Panc1 (cell line): ENCODE measurements around the gene C22orf42. TPM values are rescaled to one million over a fixed set of nuclear protein-coding genes. Genes with fewer than 3 reads are reported as not detected.

Experiments
- ATAC-seq: fragments of 200-7000 bp; cut with Tn5 transposase; 2 replicates; pipeline ENCODE4 v1.9.1; 2020; ENCODE audit warnings: mild to moderate bottlenecking, moderate library complexity
- BruUV-seq: library from RNA; stranded (reverse); fragments of 400-500 nt; replicated peaks from 2 replicates; lab custom pipeline; 2021; lab: Mats Ljungman, UMichigan
- CTCF ChIA-PET: fragments of 300-600 bp; sonication (Branson Sonifier 250); formaldehyde crosslinking; loops from one replicate; lab custom pipeline; 2022; ENCODE audit warnings: antibody characterized with exemption; lab: Charles Lee
- POLR2A ChIA-PET: fragments of 300-600 bp; sonication (Branson Sonifier 250); formaldehyde crosslinking; loops from one replicate; lab custom pipeline; 2022; ENCODE audit warnings: antibody characterized with exemption; lab: Charles Lee
- DNase-seq: peaks from one replicate; pipeline ENCODE4 v3.0.0-alpha.2; 2010; ENCODE audit warnings: low read depth, low spot score
- H3K27ac ChIP-seq: 2 replicates; pipeline ENCODE4 v1.5.1; 2011; ENCODE audit warnings: mild to moderate bottlenecking, low read length, inconsistent platforms
- H3K27me3 ChIP-seq: fragments of 200-500 bp; sonication (Bioruptor generic); 2 replicates; pipeline ENCODE4 v1.6.0; 2014; ENCODE audit warnings: low read length, inconsistent platforms; ENCODE audit not compliant: control insufficient read depth, insufficient read depth
- H3K36me3 ChIP-seq: fragments of 200-500 bp; sonication (Bioruptor generic); 2 replicates; pipeline ENCODE4 v1.5.1; 2014; ENCODE audit warnings: inconsistent platforms, mild to moderate bottlenecking, low read length, moderate library complexity; ENCODE audit not compliant: control insufficient read depth, insufficient read depth
- H3K4me1 ChIP-seq: 2 replicates; pipeline ENCODE4 v1.5.1; 2011; ENCODE audit warnings: inconsistent platforms, mild to moderate bottlenecking, low read length, moderate library complexity; ENCODE audit not compliant: control insufficient read depth, insufficient read depth
- H3K4me3 ChIP-seq, 2 experiments: 2 replicates each; pipeline ENCODE4 v1.5.1; 2011 to 2012; ENCODE audit warnings: low read depth in 2 of 2, low read length in 2 of 2, mild to moderate bottlenecking in 2 of 2, inconsistent platforms in 1 of 2, moderate library complexity in 1 of 2
- H3K9me3 ChIP-seq: fragments of 200-500 bp; sonication (Bioruptor generic); 2 replicates; pipeline ENCODE4 v1.5.1; 2014; ENCODE audit warnings: low read depth, mild to moderate bottlenecking, inconsistent platforms, low read length, moderate library complexity; ENCODE audit not compliant: control insufficient read depth, insufficient read depth
- POLR2AphosphoS5 ChIP-seq: IDR thresholded peaks from 2 replicates; pipeline ENCODE4 v1.6.1; 2012; ENCODE audit warnings: mild to moderate bottlenecking, low read depth, low read length, moderate library complexity
- SIN3A ChIP-seq: IDR thresholded peaks from 2 replicates; pipeline ENCODE4 v1.6.1; 2012; ENCODE audit warnings: low read depth, mild to moderate bottlenecking, low read length, moderate library complexity, borderline replicate concordance; ENCODE audit not compliant: insufficient read depth
- TCF7L2 ChIP-seq: IDR thresholded peaks from 2 replicates; pipeline ENCODE4 v1.6.1; 2011; ENCODE audit warnings: mild to moderate bottlenecking, low read depth, low read length, inconsistent platforms
- in situ Hi-C: cut with HindIII; loops from 2 replicates; pipeline ENCODE4 v1.10.0; 2016; ENCODE audit warnings: low sequenced_read_pairs, low pct_unique_long_range_greater_than_20kb
- intact Hi-C: fragments of 100-400 bp; cut with micrococcal nuclease; formaldehyde crosslinking; loops from one replicate; pipeline ENCODE4 v1.10.0; 2022; ENCODE audit not compliant: unreplicated experiment
- total RNA-seq: library from RNA; stranded (reverse); gene quantifications from one replicate; pipeline ENCODE4 v1.2.1, GENCODE V29; 2021; ENCODE audit not compliant: unreplicated experiment
- TF ChIP-seq, protein P1 (sequence below): fragments of 450-650 bp; IDR thresholded peaks from 2 replicates; pipeline ENCODE4 v1.5.1; 2017; ENCODE audit warnings: mild to moderate bottlenecking
- TF ChIP-seq, protein P2 (sequence below), 2 experiments: IDR thresholded peaks; 2 replicates each; pipeline ENCODE4 v1.6.1; 2011 to 2012; ENCODE audit warnings: low read depth in 2 of 2, control low read depth in 1 of 2, low read length in 1 of 2, mild to moderate bottlenecking in 1 of 2, moderate library complexity in 1 of 2; ENCODE audit not compliant: insufficient read depth in 1 of 2

C22orf42 gene
- total RNA-seq, 1 experiment from 2014 or later = not detected

DNA sequence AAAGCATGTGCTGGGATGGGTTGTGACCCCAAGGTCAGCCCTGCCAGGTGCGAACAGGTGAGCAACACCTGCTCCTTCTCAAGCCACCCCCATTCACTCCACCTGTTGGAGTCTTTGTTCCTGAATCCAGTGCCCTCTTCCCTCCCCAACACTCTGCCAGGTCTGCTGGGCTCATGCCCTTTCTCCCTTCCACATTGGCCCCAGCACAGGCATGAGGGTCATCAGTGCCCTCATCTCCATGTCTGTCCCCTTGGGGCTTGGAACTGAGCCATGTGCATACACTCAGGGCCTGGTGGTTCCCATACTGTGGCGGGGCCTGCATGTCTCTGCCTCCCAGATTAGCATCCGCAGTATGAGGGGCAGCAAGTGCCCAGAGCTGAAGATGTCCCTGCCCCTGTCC lies 26.7 kb upstream of the C22orf42 start:
- no peak for TF ChIP-seq SIN3A
- no peak for TF ChIP-seq POLR2AphosphoS5
- TF ChIP-seq TCF7L2 = no peak
- TF ChIP-seq, protein P1, sequence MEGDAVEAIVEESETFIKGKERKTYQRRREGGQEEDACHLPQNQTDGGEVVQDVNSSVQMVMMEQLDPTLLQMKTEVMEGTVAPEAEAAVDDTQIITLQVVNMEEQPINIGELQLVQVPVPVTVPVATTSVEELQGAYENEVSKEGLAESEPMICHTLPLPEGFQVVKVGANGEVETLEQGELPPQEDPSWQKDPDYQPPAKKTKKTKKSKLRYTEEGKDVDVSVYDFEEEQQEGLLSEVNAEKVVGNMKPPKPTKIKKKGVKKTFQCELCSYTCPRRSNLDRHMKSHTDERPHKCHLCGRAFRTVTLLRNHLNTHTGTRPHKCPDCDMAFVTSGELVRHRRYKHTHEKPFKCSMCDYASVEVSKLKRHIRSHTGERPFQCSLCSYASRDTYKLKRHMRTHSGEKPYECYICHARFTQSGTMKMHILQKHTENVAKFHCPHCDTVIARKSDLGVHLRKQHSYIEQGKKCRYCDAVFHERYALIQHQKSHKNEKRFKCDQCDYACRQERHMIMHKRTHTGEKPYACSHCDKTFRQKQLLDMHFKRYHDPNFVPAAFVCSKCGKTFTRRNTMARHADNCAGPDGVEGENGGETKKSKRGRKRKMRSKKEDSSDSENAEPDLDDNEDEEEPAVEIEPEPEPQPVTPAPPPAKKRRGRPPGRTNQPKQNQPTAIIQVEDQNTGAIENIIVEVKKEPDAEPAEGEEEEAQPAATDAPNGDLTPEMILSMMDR = no peak
- TF ChIP-seq, protein P2, sequence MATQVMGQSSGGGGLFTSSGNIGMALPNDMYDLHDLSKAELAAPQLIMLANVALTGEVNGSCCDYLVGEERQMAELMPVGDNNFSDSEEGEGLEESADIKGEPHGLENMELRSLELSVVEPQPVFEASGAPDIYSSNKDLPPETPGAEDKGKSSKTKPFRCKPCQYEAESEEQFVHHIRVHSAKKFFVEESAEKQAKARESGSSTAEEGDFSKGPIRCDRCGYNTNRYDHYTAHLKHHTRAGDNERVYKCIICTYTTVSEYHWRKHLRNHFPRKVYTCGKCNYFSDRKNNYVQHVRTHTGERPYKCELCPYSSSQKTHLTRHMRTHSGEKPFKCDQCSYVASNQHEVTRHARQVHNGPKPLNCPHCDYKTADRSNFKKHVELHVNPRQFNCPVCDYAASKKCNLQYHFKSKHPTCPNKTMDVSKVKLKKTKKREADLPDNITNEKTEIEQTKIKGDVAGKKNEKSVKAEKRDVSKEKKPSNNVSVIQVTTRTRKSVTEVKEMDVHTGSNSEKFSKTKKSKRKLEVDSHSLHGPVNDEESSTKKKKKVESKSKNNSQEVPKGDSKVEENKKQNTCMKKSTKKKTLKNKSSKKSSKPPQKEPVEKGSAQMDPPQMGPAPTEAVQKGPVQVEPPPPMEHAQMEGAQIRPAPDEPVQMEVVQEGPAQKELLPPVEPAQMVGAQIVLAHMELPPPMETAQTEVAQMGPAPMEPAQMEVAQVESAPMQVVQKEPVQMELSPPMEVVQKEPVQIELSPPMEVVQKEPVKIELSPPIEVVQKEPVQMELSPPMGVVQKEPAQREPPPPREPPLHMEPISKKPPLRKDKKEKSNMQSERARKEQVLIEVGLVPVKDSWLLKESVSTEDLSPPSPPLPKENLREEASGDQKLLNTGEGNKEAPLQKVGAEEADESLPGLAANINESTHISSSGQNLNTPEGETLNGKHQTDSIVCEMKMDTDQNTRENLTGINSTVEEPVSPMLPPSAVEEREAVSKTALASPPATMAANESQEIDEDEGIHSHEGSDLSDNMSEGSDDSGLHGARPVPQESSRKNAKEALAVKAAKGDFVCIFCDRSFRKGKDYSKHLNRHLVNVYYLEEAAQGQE (IDR thresholded peaks at IDR 0.05; ENCODE audit: insufficient read depth in 1 of 2, low read depth in 2 of 2, low read length in 1 of 2) = no peak
- in situ Hi-C loops = no loop called here
- H3K9me3 ChIP-seq = no peaks in the 10 kb centered on the region
- no peaks in the 10 kb centered on the region for H3K27me3 ChIP-seq
- intact Hi-C loops = no loop called here
- H3K4me3 ChIP-seq = no peak overlapping the region
- H3K36me3 ChIP-seq = no peaks in the 10 kb centered on the region
- DNase-seq = no peak
- ChIA-PET POLR2A (no interaction called here), CTCF (no interaction called here)
- ATAC-seq = no peak; the same call in 1 of the 2 replicates
- H3K4me1 ChIP-seq = no peaks in the 10 kb centered on the region
- no TSS peak for BruUV-seq
- no peak overlapping the region for H3K27ac ChIP-seq

DNA sequence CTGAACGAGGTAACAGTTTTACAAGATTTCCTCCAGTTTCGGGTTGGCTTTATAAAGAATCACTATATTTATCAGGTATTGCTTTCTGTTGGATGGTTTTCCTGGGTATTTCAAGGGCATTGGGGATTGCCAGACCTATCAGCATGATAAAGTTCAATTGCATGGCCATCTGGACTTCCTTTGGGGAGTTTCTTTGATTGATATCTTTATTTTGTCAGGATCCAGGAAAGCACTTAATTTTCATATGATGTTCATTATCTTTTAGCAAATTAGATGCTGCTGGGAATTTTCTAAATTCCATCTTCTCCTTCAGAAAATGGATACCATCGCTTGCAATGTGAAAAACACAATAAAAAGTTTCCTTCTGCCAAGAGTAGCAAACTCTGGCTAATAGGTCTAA lies 24.5 kb upstream of the C22orf42 start:
- no TSS peak for BruUV-seq
- H3K4me1 ChIP-seq = no peaks in the 10 kb centered on the region
- POLR2A ChIA-PET = no interaction called here
- no peak overlapping the region for H3K27ac ChIP-seq
- TF ChIP-seq, protein P2 (IDR thresholded peaks at IDR 0.05; ENCODE audit: insufficient read depth in 1 of 2, low read depth in 2 of 2, low read length in 1 of 2) = no peak
- TF ChIP-seq TCF7L2 (no peak), SIN3A (no peak), POLR2AphosphoS5 (no peak)
- TF ChIP-seq, protein P1 = no peak
- H3K9me3 ChIP-seq = no peaks in the 10 kb centered on the region
- CTCF ChIA-PET = no interaction called here
- in situ Hi-C loops (no loop called here), intact Hi-C loops (no loop called here)
- DNase-seq = no peak
- ATAC-seq = no peak
- no peaks in the 10 kb centered on the region for H3K27me3 ChIP-seq
- no peak overlapping the region for H3K4me3 ChIP-seq
- no peaks in the 10 kb centered on the region for H3K36me3 ChIP-seq
